K562 (cell line): ENCODE data around the gene TOMM6.

ENCODE experiments used
- HDGF ChIP-seq: fragments of 450-650 bp; IDR thresholded peaks from 2 replicates; pipeline ENCODE4 v1.6.1; 2016
- TBL1XR1 ChIP-seq, 2 experiments: IDR thresholded peaks; 2 replicates each; pipeline ENCODE4 v1.6.1; 2012; ENCODE audit warnings: improper control_type of control experiment in 2 of 2, low read length in 2 of 2, mild to moderate bottlenecking in 1 of 2

DNA sequence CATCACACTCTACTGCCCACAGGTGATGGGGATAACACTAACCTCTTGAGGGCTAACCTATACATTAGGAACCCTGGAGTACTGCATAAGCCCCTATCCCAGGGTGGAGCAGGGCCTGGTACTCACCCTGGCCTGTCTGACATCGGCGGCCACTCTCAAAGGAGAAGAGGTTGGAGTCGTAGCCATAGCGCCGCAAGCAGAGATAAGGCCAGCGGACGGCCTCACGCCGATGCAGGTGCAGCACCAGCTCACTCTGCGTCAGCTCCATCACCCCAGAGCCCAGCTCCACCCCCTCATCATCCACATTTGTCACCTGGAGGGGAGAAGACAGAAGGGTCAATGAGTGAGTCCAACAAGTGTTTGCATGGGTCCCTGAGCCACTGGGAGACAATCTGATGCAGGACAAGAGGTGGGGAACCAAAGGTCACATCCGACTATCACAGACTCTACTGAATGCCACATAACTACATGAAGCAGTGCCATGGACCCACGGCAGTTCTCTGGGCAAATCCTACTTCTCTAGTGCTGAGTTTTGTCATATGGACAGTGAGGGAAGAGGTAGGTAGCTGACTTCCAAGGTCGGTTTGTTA is 12.1 kb upstream of the TOMM6 start:
- TF ChIP-seq HDGF (no peak), TBL1XR1 (IDR thresholded peaks at IDR 0.05; ENCODE audit: low read length in 2 of 2) (no peak)
